Uterus (tissue), 2 donors: ENCODE results near the gene ATP5F1D.

Experiments used
- POLR2A ChIP-seq, 2 donors: fragments of 450-650 bp; IDR thresholded peaks; one replicate each; pipeline ENCODE4 v1.6.1; 2016; ENCODE audit warnings: antibody characterized with exemption in 2 of 2, mild to moderate bottlenecking in 1 of 2, moderate library complexity in 1 of 2
- TF ChIP-seq, protein P1 (sequence below), 4 experiments: fragments of 200-600 bp in 2 of 4; fragments of 450-650 bp in 2 of 4; sonication (generic) in 2 of 4; IDR thresholded peaks; one replicate each; pipeline ENCODE4 v1.5.1; 2016 to 2019; ENCODE audit warnings: antibody characterized with exemption in 4 of 4, mild to moderate bottlenecking in 2 of 4, moderate library complexity in 1 of 4

DNA sequence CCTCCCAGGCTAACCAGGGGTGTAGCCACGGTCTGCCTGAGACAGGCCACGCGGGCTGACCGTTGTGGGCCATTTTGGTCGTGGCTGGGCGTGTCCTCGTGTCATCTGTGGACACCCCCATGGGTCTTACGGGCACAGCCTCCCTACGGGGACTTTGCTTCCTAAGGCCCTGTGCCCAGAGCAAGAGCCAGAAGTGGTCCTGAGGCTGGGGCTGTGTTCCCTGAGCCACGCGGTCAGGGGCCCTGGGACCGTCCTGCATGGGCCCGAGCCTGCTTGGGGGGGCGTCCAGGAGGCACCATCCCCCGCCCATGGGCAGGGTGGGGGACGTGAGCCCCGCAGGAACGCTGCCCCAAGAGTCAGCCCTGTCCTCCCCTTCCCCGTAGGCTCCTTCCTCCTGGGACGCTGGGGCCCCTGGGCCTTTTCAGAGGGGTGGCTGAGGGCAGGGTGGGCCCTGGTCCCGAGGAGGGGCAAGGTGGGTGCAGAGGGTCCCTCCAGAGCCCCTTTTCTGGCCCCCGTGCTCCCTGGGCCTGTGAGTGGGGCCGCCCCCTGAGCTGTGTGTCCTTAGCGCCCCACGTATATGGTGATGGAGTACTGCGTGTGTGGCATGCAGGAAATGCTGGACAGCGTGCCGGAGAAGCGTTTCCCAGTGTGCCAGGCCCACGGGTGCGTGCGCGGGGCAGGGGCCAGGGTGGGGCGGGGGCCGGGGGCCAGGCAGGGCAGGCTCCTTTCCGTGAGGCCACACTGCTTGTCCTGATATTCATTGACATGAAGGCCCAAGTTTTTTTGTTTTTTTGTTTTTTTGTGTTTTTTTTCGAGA lies 22.6 kb upstream of the ATP5F1D start:
- TF ChIP-seq, protein P1, sequence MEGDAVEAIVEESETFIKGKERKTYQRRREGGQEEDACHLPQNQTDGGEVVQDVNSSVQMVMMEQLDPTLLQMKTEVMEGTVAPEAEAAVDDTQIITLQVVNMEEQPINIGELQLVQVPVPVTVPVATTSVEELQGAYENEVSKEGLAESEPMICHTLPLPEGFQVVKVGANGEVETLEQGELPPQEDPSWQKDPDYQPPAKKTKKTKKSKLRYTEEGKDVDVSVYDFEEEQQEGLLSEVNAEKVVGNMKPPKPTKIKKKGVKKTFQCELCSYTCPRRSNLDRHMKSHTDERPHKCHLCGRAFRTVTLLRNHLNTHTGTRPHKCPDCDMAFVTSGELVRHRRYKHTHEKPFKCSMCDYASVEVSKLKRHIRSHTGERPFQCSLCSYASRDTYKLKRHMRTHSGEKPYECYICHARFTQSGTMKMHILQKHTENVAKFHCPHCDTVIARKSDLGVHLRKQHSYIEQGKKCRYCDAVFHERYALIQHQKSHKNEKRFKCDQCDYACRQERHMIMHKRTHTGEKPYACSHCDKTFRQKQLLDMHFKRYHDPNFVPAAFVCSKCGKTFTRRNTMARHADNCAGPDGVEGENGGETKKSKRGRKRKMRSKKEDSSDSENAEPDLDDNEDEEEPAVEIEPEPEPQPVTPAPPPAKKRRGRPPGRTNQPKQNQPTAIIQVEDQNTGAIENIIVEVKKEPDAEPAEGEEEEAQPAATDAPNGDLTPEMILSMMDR (IDR thresholded peaks at IDR 0.05) = no peak
- no peak for TF ChIP-seq POLR2A (IDR thresholded peaks at IDR 0.05)
